ENCODE data around the gene AUNIP. TPM values are rescaled to one million over a fixed set of nuclear protein-coding genes. Genes with fewer than 3 reads are reported as not detected.

AUNIP gene
- total and polyA plus RNA-seq, 9 donors: 0.76 to 1.8 (median 1.2) TPM

DNA sequence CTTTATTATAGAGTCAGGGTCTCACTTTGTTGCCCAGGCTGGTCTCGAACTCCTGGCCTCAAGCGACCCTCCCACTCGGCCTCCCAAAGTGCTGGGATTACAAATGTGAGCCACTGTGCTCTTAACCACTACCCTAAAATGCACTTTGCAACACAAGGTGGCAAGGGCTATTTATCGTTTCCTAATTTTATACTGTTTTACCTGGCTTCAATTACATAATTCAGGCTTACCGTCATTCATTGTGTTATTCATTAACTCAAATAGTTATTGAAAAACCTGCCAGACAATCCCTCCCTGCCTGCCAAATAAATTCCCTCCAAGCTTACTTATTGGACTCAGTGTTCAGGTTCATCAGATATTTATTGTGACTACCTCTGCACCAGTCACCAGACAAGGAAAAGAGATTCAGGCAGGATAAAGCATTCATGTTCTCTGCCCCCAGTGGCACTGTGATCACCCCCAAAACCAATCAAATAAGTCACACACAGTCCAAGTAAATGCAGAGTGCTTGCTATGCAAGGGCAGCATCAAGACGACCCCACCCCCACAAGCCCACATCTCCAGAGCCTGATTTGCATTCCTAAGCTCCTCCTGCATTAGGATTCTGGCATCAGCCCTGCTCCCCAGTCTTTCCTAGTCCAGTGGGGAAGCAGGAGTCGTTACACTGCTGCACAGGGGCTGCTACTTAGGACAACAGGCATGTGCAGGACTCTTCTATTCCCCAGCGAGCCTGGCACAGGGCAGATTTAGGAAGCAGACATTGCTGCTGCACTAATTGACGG, 8.1 kb upstream of the AUNIP start:
- no peaks in the 10 kb centered on the region for H3K9me3 ChIP-seq (replicated peaks; ENCODE audit: control insufficient read depth, low read depth, low read length)
- no peak overlapping the region for H3K27ac ChIP-seq (ENCODE audit: low read length)
- no peaks in the 10 kb centered on the region for H3K27me3 ChIP-seq (ENCODE audit: control insufficient read depth, insufficient read depth, low read length)
- no peak overlapping the region for H3K4me3 ChIP-seq (ENCODE audit: low read length)
- WGBS (ENCODE audit: insufficient coverage): 59% methylated on average over 8 of the region's 9 CpGs
- DNase-seq: no peak
- peaks cover 20% of the 10 kb centered on the region for H3K36me3 ChIP-seq (ENCODE audit: control insufficient read depth, insufficient read depth, low read length)
- H3K4me1 ChIP-seq (ENCODE audit: control insufficient read depth, insufficient read depth, low read length): peaks cover 12% of the 10 kb centered on the region

DNA sequence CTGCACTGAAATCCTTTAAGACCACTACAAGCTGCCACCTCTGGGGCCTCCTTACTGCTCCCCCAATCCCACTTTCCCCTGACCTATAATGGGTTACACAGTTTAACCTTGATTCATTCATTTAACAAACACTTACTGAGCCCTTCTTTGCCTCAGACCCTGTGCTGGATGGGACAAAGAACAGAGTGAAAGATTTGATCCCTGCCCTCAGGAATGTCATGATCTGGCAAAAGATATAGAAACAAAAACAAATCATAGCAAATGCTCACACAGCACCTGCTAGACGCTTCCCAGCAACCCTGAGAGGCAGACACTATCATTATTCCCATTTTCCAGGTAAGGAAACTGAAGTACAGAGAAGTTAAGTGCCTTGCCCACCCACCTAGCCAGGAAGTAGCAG, 7.0 kb upstream of the AUNIP start:
- DNase-seq: no peak
- H3K4me3 ChIP-seq (ENCODE audit: low read length): no peak overlapping the region
- no peaks in the 10 kb centered on the region for H3K9me3 ChIP-seq (replicated peaks; ENCODE audit: control insufficient read depth, low read depth, low read length)
- H3K4me1 ChIP-seq (ENCODE audit: control insufficient read depth, insufficient read depth, low read length): peaks cover 8% of the 10 kb centered on the region
- no peak overlapping the region for H3K27ac ChIP-seq (ENCODE audit: low read length)
- peaks cover 22% of the 10 kb centered on the region for H3K36me3 ChIP-seq (ENCODE audit: control insufficient read depth, insufficient read depth, low read length)
- no peaks in the 10 kb centered on the region for H3K27me3 ChIP-seq (ENCODE audit: control insufficient read depth, insufficient read depth, low read length)
- no CpG with 5 or more reads among the region's 1 CpG for WGBS (ENCODE audit: insufficient coverage)

DNA sequence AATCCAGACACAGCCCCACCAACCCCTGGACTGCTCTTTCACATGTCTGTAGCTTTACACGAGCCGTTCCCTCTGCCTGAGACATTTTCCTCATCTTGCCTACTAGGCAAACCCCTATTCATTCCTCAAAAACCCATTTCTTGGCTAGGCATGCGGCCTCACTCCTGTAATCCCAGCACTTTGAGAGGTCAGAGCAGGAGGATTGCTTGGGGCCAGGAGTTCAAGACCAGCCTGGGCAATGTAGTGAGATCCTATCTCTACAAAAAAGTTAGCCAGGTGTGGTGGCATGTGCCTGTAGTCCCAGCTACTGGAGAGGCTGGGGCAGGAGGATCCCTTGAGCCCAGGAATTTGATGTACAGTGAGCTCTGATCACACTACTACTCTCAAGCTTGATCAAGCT, 5.2 kb upstream of the AUNIP start:
- DNase-seq: no peak
- no peak overlapping the region for H3K4me3 ChIP-seq (ENCODE audit: low read length)
- no peaks in the 10 kb centered on the region for H3K9me3 ChIP-seq (replicated peaks; ENCODE audit: control insufficient read depth, low read depth, low read length)
- H3K27me3 ChIP-seq (ENCODE audit: control insufficient read depth, insufficient read depth, low read length): no peaks in the 10 kb centered on the region
- no peak overlapping the region for H3K27ac ChIP-seq (ENCODE audit: low read length)
- H3K36me3 ChIP-seq (ENCODE audit: control insufficient read depth, insufficient read depth, low read length): peaks cover 15% of the 10 kb centered on the region
- 70% methylated on average over 3 of the region's 3 CpGs for WGBS (ENCODE audit: insufficient coverage)
- H3K4me1 ChIP-seq (ENCODE audit: control insufficient read depth, insufficient read depth, low read length): peaks cover 4% of the 10 kb centered on the region

DNA sequence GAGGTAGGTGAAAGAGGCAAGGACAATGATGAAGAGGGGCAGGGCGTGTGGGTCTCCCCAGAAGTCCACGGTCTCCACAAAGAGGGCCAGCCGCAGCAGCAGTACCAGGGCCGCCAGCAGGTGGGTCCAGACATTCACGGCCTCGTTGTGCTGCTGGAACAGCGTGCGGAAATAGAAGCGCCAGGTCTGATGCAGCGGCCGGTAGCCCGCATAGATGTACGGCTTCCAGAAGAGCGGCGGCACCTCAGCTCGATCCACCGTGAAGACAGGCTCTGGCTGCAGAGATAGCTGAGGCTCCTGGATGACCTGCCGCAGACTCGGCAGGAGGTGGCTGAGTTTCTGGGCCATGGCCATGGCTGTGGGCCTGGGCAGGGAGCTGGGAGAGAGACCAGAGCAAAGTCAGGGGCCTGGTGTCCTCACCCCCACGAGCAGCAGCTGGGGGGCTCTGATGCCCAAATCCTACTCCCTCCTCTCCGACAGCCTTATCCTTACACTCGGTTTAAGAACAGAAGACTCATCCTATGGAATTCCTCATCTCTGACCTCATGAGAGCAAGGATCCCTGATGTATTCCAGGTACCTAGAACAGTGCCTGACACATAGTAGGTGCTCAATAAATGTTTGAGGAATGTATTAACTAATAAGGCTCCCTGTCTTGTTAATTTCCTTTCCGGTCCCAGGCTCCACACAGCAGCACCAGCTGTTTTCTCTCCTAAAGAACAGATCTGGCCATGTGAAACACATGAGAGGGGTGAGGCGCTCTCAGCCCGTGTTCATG, 4.4 kb upstream of the AUNIP start:
- H3K4me1 ChIP-seq (ENCODE audit: control insufficient read depth, insufficient read depth, low read length): peaks cover 9% of the 10 kb centered on the region
- DNase-seq: no peak
- no peaks in the 10 kb centered on the region for H3K27me3 ChIP-seq (ENCODE audit: control insufficient read depth, insufficient read depth, low read length)
- H3K27ac ChIP-seq (ENCODE audit: low read length): no peak overlapping the region
- no peak overlapping the region for H3K4me3 ChIP-seq (ENCODE audit: low read length)
- H3K36me3 ChIP-seq (ENCODE audit: control insufficient read depth, insufficient read depth, low read length): peaks cover 15% of the 10 kb centered on the region
- H3K9me3 ChIP-seq (replicated peaks; ENCODE audit: control insufficient read depth, low read depth, low read length): no peaks in the 10 kb centered on the region
- 90% methylated on average over 21 of the region's 25 CpGs for WGBS (ENCODE audit: insufficient coverage)

DNA sequence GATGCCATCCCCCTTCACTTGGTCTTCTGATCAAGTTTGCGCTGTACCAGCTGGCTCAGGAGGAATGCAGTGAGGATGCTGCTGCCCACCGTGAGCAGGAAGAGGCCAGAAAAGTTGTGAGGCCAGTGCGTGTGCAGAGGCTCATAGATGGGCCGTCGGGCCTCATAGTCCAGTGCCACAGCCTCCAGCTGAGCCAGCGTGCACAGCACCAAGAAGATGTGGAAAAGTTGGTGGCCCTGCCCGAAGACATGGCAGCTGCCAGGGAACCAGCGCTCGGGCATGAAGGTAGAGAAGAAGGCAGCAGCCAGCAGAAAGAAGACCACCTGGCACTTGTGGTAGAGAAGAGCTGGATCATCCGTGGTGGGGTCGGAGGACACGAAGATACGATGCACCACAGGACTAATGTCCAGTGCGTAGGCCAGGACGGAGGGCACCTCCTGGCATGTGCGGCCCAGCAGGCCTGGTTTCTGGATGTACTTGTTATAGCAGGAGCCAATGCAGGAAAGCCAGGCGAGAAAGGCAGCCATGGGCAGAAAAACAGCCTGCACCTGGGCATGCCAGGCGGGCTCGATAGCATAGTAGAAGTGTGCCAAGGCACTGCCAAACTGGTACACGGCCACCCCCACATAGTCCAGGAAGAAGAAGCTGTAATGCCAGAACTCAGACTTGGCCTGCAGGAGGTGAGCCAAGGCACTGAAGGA, 3.7 kb upstream of the AUNIP start:
- no peaks in the 10 kb centered on the region for H3K9me3 ChIP-seq (replicated peaks; ENCODE audit: control insufficient read depth, low read depth, low read length)
- no peaks in the 10 kb centered on the region for H3K27me3 ChIP-seq (ENCODE audit: control insufficient read depth, insufficient read depth, low read length)
- H3K4me1 ChIP-seq (ENCODE audit: control insufficient read depth, insufficient read depth, low read length): peaks cover 11% of the 10 kb centered on the region
- WGBS (ENCODE audit: insufficient coverage): 94% methylated on average over 19 of the region's 20 CpGs
- H3K27ac ChIP-seq (ENCODE audit: low read length): no peak overlapping the region
- H3K4me3 ChIP-seq (ENCODE audit: low read length): no peak overlapping the region
- DNase-seq: no peak
- peaks cover 15% of the 10 kb centered on the region for H3K36me3 ChIP-seq (ENCODE audit: control insufficient read depth, insufficient read depth, low read length)

DNA sequence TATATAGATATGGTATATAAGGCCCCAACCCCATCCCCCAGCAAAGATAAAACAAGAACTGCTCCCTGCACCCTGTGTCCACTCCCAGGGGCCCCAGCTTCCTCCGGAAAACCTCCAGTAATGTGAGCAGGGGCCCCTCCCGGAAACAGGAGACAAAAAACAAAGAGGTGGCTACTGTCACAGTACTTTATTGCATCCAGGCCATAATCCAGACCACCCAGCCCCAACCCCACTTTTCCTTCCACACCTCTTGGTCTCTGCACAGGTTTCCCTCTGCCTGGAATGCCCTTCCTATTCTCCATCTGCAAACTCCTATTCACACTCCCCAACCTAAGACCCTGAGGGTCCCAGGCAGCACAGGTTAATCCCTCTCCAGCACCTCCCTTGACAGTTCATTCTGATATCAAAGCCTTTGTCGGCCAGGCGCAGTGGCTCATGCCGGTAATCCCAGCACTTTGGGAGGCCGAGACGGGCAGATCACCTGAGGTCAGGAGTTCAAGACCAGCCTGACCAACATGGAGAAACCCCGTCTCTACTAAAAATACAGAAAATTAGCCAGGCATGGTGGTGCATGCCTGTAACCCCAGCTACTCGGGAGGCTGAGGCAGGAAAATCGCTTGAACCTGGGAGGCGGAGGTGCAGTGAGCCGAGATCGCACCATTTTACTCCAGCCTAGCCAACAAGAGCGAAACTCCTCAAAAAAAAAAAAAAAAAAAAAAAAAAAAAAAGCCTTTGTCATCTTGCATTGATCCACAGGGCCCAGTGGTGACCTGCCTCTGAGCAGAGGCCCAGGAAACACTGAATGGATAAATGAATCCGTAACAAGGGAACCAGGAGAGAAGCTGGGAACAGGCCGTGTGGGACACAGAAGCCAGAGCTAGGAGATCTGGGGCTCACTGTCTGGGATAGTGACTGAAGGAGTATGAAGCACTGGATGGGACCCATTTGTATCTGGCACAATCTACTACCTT, 2.3 kb upstream of the AUNIP start:
- 48% methylated on average over 3 of the region's 16 CpGs for WGBS (ENCODE audit: insufficient coverage)
- Histone ChIP-seq H3K27me3 (ENCODE audit: control insufficient read depth, insufficient read depth, low read length) (no peaks in the 10 kb centered on the region), H3K27ac (ENCODE audit: low read length) (no peak overlapping the region), H3K9me3 (replicated peaks; ENCODE audit: control insufficient read depth, low read depth, low read length) (no peaks in the 10 kb centered on the region), H3K36me3 (ENCODE audit: control insufficient read depth, insufficient read depth, low read length) (peaks cover 15% of the 10 kb centered on the region), H3K4me1 (ENCODE audit: control insufficient read depth, insufficient read depth, low read length) (peaks cover 11% of the 10 kb centered on the region), H3K4me3 (ENCODE audit: low read length) (no peak overlapping the region)
- DNase-seq: peak; percentile 71

DNA sequence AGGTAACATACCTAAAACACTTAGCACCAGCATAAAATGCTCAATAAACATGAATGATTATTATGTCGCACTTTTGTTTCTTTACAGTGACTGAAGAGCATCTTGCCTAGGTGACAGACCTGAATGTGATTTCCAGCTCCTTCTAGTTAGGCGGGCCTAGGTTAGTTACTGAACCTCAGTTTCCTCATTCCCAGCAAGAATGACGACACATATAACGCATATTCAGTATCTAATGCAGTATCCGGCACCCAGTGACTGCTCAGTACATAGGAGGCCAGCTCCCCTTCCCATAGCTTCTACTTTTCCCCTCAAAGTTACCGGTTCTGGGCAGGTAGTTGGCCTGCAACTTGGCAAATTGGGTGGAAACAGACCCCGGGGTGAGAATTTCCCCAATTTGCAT, 763 bp downstream of the AUNIP start:
- Histone ChIP-seq H3K36me3 (ENCODE audit: control insufficient read depth, insufficient read depth, low read length) (peaks cover 13% of the 10 kb centered on the region), H3K4me1 (ENCODE audit: control insufficient read depth, insufficient read depth, low read length) (peaks cover 11% of the 10 kb centered on the region), H3K4me3 (ENCODE audit: low read length) (peak overlapping the region; percentile 51), H3K9me3 (replicated peaks; ENCODE audit: control insufficient read depth, low read depth, low read length) (no peaks in the 10 kb centered on the region), H3K27me3 (ENCODE audit: control insufficient read depth, insufficient read depth, low read length) (no peaks in the 10 kb centered on the region), H3K27ac (ENCODE audit: low read length) (no peak overlapping the region)
- DNase-seq: no peak
- WGBS (ENCODE audit: insufficient coverage): 24% methylated on average over 6 of the region's 7 CpGs

DNA sequence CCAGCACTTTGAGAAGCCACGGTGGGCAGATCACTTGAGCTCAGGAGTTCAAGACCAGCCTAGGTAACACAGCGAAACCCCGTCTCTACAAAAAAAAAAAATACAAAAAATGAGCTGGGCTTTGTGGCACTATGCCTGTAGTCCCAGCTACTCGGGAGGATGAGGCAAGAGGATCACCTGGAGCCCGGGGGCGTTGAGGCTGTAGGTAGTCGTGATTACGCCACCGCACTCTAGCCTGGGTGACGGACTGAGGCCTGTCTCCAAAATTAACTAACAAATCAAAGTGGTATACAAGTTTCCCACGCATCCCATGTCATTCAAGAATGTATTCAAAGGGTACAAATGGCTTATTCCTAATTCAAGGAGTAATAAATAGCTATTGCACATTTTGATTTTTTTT, 2.4 kb downstream of the AUNIP start:
- Histone ChIP-seq H3K4me3 (ENCODE audit: low read length) (no peak overlapping the region), H3K27me3 (ENCODE audit: control insufficient read depth, insufficient read depth, low read length) (no peaks in the 10 kb centered on the region), H3K4me1 (ENCODE audit: control insufficient read depth, insufficient read depth, low read length) (peaks cover 8% of the 10 kb centered on the region), H3K36me3 (ENCODE audit: control insufficient read depth, insufficient read depth, low read length) (no peaks in the 10 kb centered on the region), H3K27ac (ENCODE audit: low read length) (no peak overlapping the region), H3K9me3 (replicated peaks; ENCODE audit: control insufficient read depth, low read depth, low read length) (no peaks in the 10 kb centered on the region)
- 86% methylated on average over 4 of the region's 11 CpGs for WGBS (ENCODE audit: insufficient coverage)
- DNase-seq: no peak

DNA sequence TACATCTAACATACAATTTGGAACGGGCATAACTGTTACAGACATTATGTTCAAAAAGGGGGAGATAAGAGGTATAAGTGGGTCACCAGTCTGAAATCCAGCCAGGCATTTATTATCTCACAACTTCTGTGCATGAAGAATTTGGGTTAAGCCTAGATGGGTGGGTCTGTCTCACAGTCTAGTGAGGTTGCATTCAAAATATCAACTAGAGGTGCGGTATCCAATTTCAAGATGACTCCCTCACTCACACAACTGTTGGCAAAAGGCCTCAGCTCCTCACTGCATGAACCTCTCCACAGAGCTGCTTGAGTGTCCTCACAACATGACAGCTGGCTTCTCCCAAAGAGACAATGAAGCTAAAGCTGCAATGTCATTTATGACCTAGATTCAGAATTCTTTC, 4.7 kb downstream of the AUNIP start:
- no peak overlapping the region for H3K27ac ChIP-seq (ENCODE audit: low read length)
- H3K9me3 ChIP-seq (replicated peaks; ENCODE audit: control insufficient read depth, low read depth, low read length): no peaks in the 10 kb centered on the region
- H3K36me3 ChIP-seq (ENCODE audit: control insufficient read depth, insufficient read depth, low read length): no peaks in the 10 kb centered on the region
- H3K27me3 ChIP-seq (ENCODE audit: control insufficient read depth, insufficient read depth, low read length): no peaks in the 10 kb centered on the region
- WGBS (ENCODE audit: insufficient coverage): no CpG with 5 or more reads among the region's 2 CpGs
- H3K4me3 ChIP-seq (ENCODE audit: low read length): no peak overlapping the region
- no peak for DNase-seq
- peaks cover 7% of the 10 kb centered on the region for H3K4me1 ChIP-seq (ENCODE audit: control insufficient read depth, insufficient read depth, low read length)

All from muscle of leg (tissue), 11 donors.